GM19438 (cell line): ENCODE data around the gene TMEM53.

Source experiments
- ATAC-seq: cut with Tn5 transposase; IDR thresholded peaks from one replicate; pipeline ENCODE4 v1.9.1; 2021; ENCODE audit warnings: low read depth; ENCODE audit not compliant: unreplicated experiment

Gene TMEM53

DNA sequence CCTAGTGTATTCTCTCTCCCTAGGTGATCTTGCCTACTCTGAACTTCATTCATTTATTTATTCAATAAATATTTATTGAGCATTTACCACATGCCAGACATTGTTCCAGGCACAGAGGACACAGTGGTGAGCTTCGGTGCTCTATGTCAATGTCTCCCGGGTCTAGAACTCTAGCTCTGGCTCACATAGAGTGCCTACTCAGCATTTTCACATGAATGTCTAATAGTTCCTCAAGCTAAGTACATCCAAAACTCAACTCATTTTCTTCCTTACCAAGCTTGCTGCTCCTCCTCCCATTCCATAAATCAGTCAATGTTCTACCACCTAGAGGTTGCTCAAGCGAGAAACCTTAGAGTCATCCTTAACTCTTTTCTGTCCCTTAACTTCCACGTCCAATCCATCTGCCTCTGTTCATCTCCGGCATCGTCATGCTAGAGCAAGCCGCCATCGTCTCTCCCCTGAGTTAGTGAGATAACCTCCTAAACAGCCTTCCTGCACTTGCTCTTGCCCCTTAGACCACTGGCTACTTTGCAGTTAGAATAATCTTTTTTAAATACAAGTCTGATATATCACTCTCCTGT is 67.5 kb downstream of the TMEM53 start:
- ATAC-seq: no peak

DNA sequence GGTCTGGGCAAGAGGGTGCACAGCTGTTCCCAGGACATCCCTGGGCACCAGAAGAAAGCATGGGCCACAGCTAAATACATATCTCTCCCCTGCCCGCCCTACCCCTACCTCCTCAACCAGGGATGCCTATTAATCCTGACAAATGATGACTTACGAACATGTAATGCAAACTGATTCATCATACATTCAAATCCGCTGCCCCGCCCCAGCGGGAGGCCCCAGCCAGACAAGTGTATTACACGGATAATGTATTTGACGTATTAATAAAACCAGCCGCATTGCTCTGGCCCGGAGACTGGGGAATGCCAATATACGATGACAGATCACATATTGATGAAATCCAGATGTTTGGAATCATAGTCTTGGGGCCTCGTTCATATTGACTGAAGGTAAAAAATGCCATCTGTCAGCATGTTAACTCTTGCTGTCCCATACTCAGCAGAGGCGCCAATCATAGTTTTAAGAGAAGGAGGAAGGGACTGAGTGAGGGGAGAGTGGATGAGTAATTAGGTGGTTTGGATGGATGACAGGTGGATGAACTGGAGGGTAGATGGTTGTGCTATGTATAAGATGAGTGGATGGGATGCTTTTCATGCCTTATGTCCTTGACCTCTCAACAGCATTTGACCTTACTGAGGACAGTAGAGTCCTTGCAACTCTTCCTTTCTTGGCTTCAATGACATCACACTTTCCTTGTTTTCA is 68.2 kb downstream of the TMEM53 start:
- ATAC-seq: no peak

- ATAC-seq: no peak
These were observed 69.9 kb downstream of the TMEM53 start for GRCh38 chr1:44604157-44604955.

- ATAC-seq: no peak
These were observed 70.6 kb downstream of the TMEM53 start for GRCh38 chr1:44603718-44604117.
